ENCODE results near the gene PTPRM.

DNA sequence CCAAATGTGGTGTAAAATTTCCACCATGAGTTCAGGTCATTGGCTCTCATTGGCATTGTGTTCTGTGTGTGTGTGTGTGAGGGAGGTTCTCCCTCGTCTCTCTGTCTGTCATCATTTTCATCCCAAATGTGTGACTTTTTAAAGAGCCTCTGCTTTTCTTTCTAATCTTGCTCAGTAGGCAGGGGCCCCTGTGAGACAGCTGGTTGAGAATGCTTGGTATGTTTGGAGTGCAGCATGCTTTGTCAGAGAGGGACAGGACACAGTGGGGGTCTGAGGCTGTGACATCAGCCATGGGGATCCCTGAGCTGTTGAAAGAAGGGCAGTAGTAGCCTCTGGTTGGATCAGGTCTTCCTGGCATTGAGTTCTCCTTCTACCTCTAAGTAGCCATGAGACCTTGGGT is 10.6 kb downstream of the PTPRM start:
- TF ChIP-seq, protein P1, sequence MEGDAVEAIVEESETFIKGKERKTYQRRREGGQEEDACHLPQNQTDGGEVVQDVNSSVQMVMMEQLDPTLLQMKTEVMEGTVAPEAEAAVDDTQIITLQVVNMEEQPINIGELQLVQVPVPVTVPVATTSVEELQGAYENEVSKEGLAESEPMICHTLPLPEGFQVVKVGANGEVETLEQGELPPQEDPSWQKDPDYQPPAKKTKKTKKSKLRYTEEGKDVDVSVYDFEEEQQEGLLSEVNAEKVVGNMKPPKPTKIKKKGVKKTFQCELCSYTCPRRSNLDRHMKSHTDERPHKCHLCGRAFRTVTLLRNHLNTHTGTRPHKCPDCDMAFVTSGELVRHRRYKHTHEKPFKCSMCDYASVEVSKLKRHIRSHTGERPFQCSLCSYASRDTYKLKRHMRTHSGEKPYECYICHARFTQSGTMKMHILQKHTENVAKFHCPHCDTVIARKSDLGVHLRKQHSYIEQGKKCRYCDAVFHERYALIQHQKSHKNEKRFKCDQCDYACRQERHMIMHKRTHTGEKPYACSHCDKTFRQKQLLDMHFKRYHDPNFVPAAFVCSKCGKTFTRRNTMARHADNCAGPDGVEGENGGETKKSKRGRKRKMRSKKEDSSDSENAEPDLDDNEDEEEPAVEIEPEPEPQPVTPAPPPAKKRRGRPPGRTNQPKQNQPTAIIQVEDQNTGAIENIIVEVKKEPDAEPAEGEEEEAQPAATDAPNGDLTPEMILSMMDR (conservative IDR thresholded peaks at IDR 0.05; ENCODE audit: low read depth, low read length) = no peak
- no peak for TF ChIP-seq EZH2phosphoT487 (IDR thresholded peaks at IDR 0.05; ENCODE audit: borderline replicate concordance, low read length)
